Effector CD8-positive, alpha-beta T cell (primary cell): ENCODE measurements around the gene EDA.
"Not testable (repeated sequence)": the region's sequence is repeated elsewhere in the genome, so short reads cannot be mapped to it uniquely, and the experiment has no call there.

Experiments
- DNase-seq: peaks from one replicate; lab custom pipeline; 2025; lab: John Stamatoyannopoulos, UW

The EDA gene

GRCh38 chrX:69959712-69960111 is 343.8 kb downstream of the EDA start:
- no peak for DNase-seq

- no peak for DNase-seq
Observed at GRCh38 chrX:69961365-69962072, 345.6 kb downstream of the EDA start.

- DNase-seq = no peak
Observed at GRCh38 chrX:69968950-69969349, 353.0 kb downstream of the EDA start.

GRCh38 chrX:69969460-69969859 is 353.5 kb downstream of the EDA start:
- DNase-seq = no peak

GRCh38 chrX:69987691-69988090 is 371.8 kb downstream of the EDA start:
- DNase-seq = no peak

- DNase-seq = no peak
Observed at GRCh38 chrX:69988955-69989394, 373.1 kb downstream of the EDA start.

GRCh38 chrX:69991685-69992084 is 375.8 kb downstream of the EDA start:
- no peak for DNase-seq

- no peak for DNase-seq
Observed at GRCh38 chrX:69993494-69993893, 377.6 kb downstream of the EDA start.

- no peak for DNase-seq
Observed at GRCh38 chrX:69995362-69996112, 379.6 kb downstream of the EDA start.

- DNase-seq = no peak
Observed at GRCh38 chrX:69996113-69996468, 380.2 kb downstream of the EDA start.

GRCh38 chrX:69998299-69998698 is 382.4 kb downstream of the EDA start:
- DNase-seq = not testable (repeated sequence)

GRCh38 chrX:70001269-70001668 is 385.4 kb downstream of the EDA start:
- no peak for DNase-seq

- no peak for DNase-seq
Observed at GRCh38 chrX:70001708-70002341, 385.9 kb downstream of the EDA start.

- DNase-seq = no peak
Observed at GRCh38 chrX:70007946-70008345, 392.0 kb downstream of the EDA start.

- no peak for DNase-seq
Observed at GRCh38 chrX:70009049-70009448, 393.1 kb downstream of the EDA start.

- no peak for DNase-seq
Observed at GRCh38 chrX:70009970-70010369, 394.1 kb downstream of the EDA start.

GRCh38 chrX:70012756-70013155 is 396.8 kb downstream of the EDA start:
- DNase-seq = no peak

GRCh38 chrX:70013466-70014381 is 397.8 kb downstream of the EDA start:
- DNase-seq = no peak

- DNase-seq = no peak
Observed at GRCh38 chrX:70016513-70016912, 400.6 kb downstream of the EDA start.

GRCh38 chrX:70022616-70023015 is 406.7 kb downstream of the EDA start:
- DNase-seq = no peak

GRCh38 chrX:70025464-70025863 is 409.6 kb downstream of the EDA start:
- DNase-seq = no peak
